Measurements from ENCODE around the gene TBC1D8B. TPM values are rescaled to one million over a fixed set of nuclear protein-coding genes. Genes with fewer than 3 reads are reported as not detected.
"Not testable (repeated sequence)": the region's sequence is repeated elsewhere in the genome, so short reads cannot be mapped to it uniquely, and the experiment has no call there.

The TBC1D8B gene
- total RNA-seq: 8.4 TPM
- long read RNA-seq, full-length matches to known transcripts: 6 of 10 reads
- long read RNA-seq, partial matches to known transcripts: 1 of 10 reads
- long read RNA-seq, other reads (novel, unspliced or antisense): 3 of 10 reads

DNA sequence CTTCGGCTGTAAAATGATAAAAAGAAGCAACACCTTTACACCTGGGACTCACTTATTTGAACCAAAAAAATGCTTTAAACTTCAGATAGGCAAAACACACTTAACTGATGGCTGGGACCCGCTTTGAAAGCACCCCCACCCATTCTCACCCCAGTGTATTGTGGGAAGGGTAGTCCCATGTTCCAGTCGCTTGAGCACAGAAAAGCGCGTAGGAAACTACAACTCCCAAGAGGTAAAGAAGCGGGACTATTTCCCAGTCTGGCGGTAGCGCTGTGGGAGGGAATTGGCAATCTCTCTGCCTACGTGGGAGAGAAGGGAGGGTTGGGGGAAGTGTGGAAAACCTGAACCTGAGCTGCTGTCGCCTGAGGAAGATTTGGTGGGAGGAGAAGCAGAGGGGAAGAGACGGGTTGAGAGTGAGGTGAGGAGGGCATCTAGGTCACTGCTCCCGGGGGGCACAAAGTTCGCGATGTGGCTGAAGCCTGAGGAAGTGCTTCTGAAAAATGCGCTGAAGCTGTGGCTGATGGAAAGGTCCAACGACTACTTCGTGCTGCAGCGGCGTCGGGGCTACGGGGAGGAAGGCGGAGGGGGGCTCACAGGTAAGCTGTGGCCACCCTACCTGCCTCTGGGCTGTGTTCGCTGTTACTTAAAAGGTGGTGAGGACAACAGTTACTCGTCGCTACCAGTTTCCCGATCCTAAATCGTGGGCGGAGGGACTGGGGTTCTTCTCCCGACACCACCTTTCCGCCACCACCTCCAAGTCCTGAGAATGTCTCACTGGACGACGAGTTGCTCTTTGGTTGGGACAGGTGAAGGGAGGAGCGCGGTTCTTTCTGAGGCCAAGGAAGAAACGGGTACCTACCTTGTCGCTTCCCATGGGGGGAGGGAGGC, at the start of gene TBC1D8B:
TBC1D8B (plus strand) TSS at position 286 of the 888 bp plus-strand sequence; CDS start at position 467, 181 bp downstream.
- TF ChIP-seq, protein P1, sequence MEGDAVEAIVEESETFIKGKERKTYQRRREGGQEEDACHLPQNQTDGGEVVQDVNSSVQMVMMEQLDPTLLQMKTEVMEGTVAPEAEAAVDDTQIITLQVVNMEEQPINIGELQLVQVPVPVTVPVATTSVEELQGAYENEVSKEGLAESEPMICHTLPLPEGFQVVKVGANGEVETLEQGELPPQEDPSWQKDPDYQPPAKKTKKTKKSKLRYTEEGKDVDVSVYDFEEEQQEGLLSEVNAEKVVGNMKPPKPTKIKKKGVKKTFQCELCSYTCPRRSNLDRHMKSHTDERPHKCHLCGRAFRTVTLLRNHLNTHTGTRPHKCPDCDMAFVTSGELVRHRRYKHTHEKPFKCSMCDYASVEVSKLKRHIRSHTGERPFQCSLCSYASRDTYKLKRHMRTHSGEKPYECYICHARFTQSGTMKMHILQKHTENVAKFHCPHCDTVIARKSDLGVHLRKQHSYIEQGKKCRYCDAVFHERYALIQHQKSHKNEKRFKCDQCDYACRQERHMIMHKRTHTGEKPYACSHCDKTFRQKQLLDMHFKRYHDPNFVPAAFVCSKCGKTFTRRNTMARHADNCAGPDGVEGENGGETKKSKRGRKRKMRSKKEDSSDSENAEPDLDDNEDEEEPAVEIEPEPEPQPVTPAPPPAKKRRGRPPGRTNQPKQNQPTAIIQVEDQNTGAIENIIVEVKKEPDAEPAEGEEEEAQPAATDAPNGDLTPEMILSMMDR (IDR thresholded peaks at IDR 0.05): no peak
- no peaks in the 10 kb centered on the region for H3K9me3 ChIP-seq
- no peaks in the 10 kb centered on the region for H3K4me1 ChIP-seq
- peak; percentile 100 for ATAC-seq
- H3K36me3 ChIP-seq: no peaks in the 10 kb centered on the region
- no peaks in the 10 kb centered on the region for H3K27me3 ChIP-seq
- H3K27ac ChIP-seq: peak within 1 kb of the TSS; percentile 68
- peak; percentile 75 for DNase-seq
- intact Hi-C loops (cut with DNase I): no loop called here
- H3K4me3 ChIP-seq: peak within 1 kb of the TSS; percentile 62

DNA sequence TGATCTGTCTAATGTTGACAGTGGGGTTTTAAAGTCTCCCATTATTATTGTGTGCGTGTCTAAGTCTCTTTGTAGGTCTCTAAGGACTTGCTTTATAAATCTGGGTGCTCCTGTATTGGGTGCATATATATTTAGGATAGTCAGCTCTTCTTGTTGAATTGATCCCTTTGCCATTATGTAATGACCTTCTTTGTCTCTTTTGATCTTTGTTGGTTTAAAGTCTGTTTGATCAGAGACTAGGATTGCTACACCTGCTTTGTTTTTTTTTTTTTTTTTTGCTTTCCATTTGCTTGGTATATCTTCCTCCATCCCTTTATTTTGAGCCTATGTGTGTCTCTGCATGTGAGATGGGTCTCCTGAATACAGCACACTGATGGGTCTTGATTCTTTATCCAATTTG, 33.2 kb upstream of the TBC1D8B start:
- H3K4me1 ChIP-seq; H3K27me3 ChIP-seq; H3K9me3 ChIP-seq; H3K27ac ChIP-seq; H3K36me3 ChIP-seq; DNase-seq; intact Hi-C loops (cut with DNase I); ATAC-seq; H3K4me3 ChIP-seq: not testable (repeated sequence)

DNA sequence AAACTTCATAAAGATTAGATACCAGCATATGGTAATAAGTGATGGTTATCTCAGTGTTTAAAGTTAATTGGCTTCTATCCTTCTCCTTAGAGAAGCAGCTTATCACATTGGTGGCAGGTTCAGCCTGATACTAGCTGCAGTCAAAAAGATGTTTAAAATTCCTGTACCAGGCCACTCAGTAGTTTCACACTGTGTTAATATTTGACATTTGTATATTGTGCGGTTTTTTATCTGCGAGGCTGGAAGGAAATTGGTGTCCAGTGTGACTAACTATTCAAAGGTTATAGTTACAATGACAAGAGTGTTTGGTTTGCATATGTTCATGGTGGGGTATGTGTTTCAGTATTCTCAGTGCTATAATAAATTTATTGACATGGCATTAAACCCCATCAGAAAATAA, 27.5 kb upstream of the TBC1D8B start:
- H3K9me3 ChIP-seq: no peaks in the 10 kb centered on the region
- no peaks in the 10 kb centered on the region for H3K36me3 ChIP-seq
- TF ChIP-seq, protein P1 (IDR thresholded peaks at IDR 0.05): no peak
- H3K27ac ChIP-seq: no peak overlapping the region
- H3K4me1 ChIP-seq: no peaks in the 10 kb centered on the region
- H3K4me3 ChIP-seq: no peak overlapping the region
- no peaks in the 10 kb centered on the region for H3K27me3 ChIP-seq
- ATAC-seq (no peak), DNase-seq (no peak)
- intact Hi-C loops (cut with DNase I): no loop called here

DNA sequence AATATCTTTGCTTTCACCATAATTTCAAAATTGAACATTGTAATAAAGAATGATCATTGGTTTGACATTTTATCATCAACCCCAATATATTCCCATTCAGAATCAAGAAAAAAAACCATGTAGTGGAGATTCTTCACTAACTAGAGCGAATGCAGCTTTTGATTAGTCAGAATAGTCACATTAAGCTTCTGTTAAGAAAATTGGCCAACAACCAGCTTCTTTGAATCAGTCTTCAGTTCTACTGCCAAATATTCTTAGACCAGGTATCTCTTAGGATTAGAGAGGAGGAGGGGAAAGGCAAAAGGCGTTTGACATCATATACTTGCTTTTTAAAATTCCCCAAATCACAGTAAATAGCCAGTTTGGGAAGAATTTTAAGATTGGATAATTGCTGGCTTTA, 22.2 kb upstream of the TBC1D8B start:
- TF ChIP-seq, protein P1 (IDR thresholded peaks at IDR 0.05): no peak
- Histone ChIP-seq H3K36me3 (no peaks in the 10 kb centered on the region), H3K4me1 (no peaks in the 10 kb centered on the region), H3K27me3 (no peaks in the 10 kb centered on the region), H3K27ac (no peak overlapping the region), H3K4me3 (no peak overlapping the region), H3K9me3 (no peaks in the 10 kb centered on the region)
- DNase-seq (no peak), ATAC-seq (no peak)
- intact Hi-C loops (cut with DNase I): no loop called here

DNA sequence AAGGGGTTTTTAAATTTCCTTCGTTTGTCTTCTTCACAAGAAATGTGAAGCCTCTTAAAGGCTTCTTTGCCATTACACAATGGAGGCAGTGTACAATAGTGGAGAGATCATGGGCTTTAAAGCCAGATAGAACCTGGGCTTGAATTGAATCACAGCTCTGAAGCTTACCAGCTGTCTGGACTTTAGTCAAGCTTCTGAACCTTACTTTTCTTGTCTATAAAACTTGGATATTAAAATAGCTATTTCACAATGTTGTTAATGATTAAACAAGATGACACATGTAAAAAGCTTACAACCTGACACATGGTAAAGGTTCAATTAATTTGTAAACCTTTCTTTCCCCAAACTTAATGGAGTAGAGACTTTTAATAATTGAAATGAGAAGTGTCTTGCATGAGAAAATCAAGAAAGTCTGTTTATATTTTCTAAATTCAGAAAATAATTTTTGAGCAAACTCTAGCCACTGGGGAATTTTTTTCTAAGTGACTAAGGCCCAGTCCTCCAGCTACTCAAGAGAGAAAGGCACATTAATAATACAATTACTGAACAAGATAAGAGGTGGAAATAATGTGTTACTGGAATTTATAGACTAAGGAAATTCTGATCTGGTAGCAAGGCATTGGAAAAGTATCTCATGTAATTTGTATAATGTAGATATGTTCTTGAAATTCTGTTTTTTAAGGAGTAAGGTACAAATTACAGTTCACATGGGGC, 21.7 kb upstream of the TBC1D8B start:
- Histone ChIP-seq H3K27me3 (no peaks in the 10 kb centered on the region), H3K27ac (no peak overlapping the region), H3K4me3 (no peak overlapping the region), H3K36me3 (no peaks in the 10 kb centered on the region), H3K9me3 (no peaks in the 10 kb centered on the region), H3K4me1 (no peaks in the 10 kb centered on the region)
- ATAC-seq (no peak), DNase-seq (no peak)
- intact Hi-C loops (cut with DNase I): no loop called here
- TF ChIP-seq, protein P1 (IDR thresholded peaks at IDR 0.05): no peak

DNA sequence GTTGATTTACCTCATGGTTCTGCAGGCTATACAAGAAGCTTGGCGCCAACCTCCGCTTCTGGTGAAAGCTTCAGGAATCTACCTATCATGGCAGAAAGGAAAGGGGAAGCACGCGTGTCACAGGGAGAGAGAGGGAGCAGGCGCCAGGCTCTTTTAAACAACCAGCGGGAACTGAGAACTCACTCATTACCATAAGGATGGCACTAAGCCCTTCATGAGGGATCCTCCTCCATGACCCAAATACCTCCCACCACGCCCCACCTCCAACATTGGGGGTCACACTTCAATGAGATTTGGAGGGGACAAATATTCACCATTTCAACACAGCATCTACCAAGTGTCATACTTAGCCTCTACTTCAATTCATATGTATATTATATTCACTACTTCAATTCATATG, 18.8 kb upstream of the TBC1D8B start:
- Histone ChIP-seq H3K36me3 (no peaks in the 10 kb centered on the region), H3K4me1 (no peaks in the 10 kb centered on the region), H3K27ac (no peak overlapping the region), H3K4me3 (no peak overlapping the region), H3K27me3 (no peaks in the 10 kb centered on the region), H3K9me3 (no peaks in the 10 kb centered on the region)
- TF ChIP-seq, protein P1 (IDR thresholded peaks at IDR 0.05): no peak
- ATAC-seq (no peak), DNase-seq (no peak)
- intact Hi-C loops (cut with DNase I): no loop called here

Data from upper lobe of right lung (tissue), 1 donor.